GM19463 (cell line): ENCODE measurements around the gene PKN2.

ENCODE experiments used
- ATAC-seq: cut with Tn5 transposase; IDR thresholded peaks from one replicate; pipeline ENCODE4 v1.9.1; 2021; ENCODE audit warnings: mild to moderate bottlenecking, moderate library complexity; ENCODE audit not compliant: unreplicated experiment

PKN2 gene

GRCh38 chr1:88683541-88684481, at the start of gene PKN2:
Gene PKN2, plus strand, starts transcription at chr1:88684273. Its CDS starts 308 bp downstream, at chr1:88684581.
- peak; percentile 82 for ATAC-seq

DNA sequence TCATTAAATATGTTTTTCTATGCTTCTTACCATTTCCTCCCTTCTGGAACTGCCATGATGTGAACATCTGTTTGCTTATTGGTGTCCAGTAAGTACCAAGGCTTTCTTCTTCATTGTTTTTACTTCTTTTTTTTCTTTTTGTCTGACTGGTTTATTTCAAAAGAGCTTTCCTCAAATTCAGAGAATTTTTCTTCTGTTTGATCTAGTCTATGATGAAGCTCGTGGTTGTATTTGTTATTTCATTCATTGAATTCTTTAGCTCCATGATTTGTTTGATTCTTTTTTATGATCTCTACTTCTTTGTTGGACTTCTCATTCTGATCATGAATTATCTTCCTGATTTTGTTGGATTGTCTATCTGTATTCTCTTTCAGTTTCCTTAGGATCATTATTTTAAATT, 49.5 kb upstream of the PKN2 start:
- no peak for ATAC-seq

DNA sequence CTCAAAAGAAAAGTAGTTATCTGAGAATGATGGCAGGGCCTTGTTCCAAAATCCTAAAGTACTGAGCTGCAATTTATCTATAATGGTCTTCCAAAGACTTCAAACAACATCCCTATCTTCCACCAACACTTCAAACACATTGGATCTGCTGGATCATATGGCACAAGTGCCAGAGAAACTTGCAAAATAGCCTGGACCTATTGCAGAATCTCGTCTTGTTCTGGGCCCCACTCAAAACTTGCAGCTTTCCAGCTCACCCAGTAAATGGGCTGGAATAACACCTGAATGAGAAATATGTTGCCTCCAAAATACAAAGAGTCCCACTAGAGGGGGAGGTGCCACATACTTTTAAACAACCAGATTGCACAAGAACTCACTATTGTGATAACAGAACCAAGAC, 44.0 kb upstream of the PKN2 start:
- no peak for ATAC-seq

DNA sequence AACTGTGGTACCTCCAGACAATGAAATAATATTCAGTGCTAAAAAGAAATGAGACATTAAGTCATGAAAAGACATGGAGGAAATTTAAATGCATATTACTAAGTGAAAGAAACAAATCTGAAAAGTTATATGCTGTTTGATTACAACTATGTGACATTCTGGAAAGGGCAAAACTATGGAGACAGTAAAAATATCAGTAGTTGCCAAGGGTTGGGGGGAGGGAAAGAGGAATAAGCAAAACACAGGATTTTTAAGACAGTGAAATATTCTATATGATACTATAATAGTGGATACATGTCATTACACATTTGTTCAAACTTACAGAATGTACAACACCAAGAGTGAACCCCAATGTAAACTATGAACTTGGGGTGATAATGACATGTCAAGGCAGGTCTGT, 38.2 kb upstream of the PKN2 start:
- no peak for ATAC-seq

DNA sequence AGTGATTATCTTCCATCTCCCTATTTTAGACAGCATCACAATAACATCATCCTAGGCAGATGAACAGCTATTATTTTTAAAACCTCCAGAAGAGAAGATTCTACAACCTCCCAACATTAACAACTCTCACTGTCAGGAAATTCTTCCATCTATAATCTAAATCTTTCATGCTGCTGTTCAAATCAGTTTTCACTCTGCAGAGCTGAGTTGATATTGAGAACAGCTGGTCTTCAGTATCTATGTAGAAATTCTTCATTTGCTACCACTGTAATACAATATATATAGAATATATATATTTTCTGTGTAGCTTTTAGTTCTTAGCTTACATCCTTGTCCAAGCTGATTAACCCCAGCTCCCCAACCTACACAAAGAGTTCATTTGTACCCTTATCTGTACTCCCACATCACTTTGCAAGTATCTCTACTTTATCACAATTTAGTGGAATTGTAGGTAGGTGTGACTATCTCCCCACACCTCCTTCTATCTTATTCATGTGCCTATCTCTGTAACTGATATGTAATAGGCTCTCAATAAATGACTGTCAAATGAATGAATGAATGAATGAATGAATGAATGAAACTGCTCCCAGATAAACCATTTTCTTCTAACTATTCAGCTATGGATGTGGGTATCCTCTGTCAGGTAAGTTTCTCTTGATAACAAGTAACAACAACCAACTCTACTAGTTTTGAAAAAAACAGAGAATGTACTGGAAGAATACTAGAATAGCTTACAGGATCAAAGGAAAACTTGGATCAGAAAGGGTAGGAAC, 37.4 kb upstream of the PKN2 start:
- no peak for ATAC-seq

- ATAC-seq = peak; percentile 87
Observed at GRCh38 chr1:88647249-88647645, 36.8 kb upstream of the PKN2 start.

GRCh38 chr1:88647749-88648415, 36.2 kb upstream of the PKN2 start:
- ATAC-seq = no peak

- ATAC-seq = no peak
Observed at GRCh38 chr1:88648706-88649105, 35.4 kb upstream of the PKN2 start.

DNA sequence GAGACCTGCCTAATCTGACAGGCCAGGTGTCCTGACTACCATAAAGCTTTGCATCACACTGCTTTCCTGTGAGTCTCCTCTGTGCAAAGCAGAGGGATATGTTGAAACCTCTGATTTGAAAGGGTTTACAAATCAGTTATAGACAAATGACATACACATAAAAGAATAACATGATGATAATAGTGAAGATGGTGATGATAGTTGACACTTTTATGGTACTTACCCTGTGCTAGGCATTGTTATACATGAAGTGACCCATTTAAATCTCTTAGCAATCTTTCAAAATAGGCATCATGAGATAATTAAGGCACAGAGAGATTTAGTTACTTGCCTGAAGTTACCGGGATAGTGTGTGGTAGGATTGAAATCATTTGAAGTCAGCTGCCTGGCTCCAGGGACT, 34.1 kb upstream of the PKN2 start:
- no peak for ATAC-seq

GRCh38 chr1:88650676-88651418, 33.2 kb upstream of the PKN2 start:
- ATAC-seq = no peak

- no peak for ATAC-seq
Observed at GRCh38 chr1:88655140-88655539, 28.9 kb upstream of the PKN2 start.

- no peak for ATAC-seq
Observed at GRCh38 chr1:88655685-88656299, 28.3 kb upstream of the PKN2 start.

- no peak for ATAC-seq
Observed at GRCh38 chr1:88658419-88658818, 25.7 kb upstream of the PKN2 start.

DNA sequence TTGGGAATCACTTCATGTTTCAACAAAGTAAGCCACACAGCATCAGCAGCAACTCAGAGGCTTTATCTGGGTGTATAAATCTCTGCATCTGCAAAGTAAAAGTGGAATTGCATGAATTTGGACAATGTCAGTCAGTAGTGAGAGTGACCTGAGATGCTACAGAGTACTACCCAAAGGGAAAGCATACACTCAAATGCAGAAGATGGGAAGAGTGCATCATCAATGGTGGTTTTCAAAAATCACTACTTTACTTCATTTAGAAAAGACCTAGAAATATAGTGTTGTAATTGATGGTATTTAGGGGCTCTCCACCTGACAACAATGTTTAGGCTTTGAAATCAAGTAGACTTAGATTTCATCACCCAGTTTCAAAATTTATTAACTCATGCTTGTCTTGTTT, 24.5 kb upstream of the PKN2 start:
- ATAC-seq = no peak

GRCh38 chr1:88661188-88661587, 22.9 kb upstream of the PKN2 start:
- no peak for ATAC-seq

DNA sequence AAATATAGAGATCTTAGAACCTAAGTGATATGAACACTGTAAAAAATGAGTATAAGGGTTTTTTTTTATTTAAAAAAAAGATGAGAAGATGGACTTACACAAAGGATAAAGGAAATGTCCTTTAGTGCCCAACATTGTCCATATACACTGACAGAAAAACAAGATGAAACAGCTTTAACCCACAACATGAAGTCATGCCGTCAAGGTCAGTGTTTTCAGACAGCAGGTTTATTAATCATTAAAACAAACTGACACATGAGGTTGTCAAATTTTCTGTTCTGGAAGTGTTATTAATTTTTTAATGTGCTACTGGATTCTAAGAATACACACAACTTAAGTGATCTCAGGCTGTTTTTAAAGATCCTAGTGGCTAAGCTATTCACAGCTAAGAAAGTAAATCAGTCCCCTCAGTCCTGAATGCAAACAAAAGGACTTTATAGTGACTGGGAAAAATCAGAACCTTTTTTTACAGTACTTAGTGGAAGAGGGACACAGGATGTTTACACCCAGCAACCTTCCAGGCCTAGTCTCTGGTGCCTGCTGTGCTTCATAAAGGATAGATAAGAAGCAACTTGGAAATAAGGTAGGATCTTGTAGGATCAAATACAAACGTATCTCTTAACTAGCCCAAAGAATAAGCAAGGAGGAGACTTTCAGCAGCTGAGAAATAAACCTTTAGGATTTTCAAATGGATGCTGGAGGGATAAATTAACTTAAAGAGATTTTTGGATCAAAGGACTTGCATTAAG, 21.9 kb upstream of the PKN2 start:
- peak; percentile 65 for ATAC-seq

- no peak for ATAC-seq
Observed at GRCh38 chr1:88662723-88663122, 21.4 kb upstream of the PKN2 start.

- ATAC-seq = no peak
Observed at GRCh38 chr1:88668405-88668804, 15.7 kb upstream of the PKN2 start.

DNA sequence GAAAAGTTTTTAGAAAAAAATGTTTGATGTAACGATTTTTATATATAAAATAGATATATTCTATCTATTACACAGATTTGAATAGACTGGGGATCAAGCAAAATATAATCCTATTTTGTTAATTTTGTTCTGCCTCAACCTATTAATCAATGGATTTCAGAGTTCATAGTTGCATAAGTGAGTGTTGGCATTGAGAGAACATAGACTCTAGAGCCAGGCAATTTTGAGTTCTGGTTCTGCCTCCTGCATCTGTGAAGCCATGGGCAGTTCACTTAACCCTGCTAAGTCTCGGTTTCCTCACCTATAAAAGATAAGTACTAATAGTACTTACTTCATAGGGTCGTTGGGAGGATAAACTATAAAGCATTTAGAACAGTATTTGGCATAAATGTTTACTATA, 13.6 kb upstream of the PKN2 start:
- no peak for ATAC-seq

- ATAC-seq = no peak
Observed at GRCh38 chr1:88673446-88673845, 10.6 kb upstream of the PKN2 start.
